Parathyroid adenoma (tissue), 2 donors: ENCODE results near the gene GTPBP6.

Experiments used
- H2AFZ ChIP-seq: fragments of 300-600 bp; sonication (generic); one replicate; pipeline ENCODE4 v1.7.0; 2017; ENCODE audit warnings: antibody characterized with exemption, mild to moderate bottlenecking
- H3K27ac ChIP-seq: fragments of 300-600 bp; sonication (generic); one replicate; pipeline ENCODE4 v1.7.0; 2017
- H3K27me3 ChIP-seq: fragments of 300-600 bp; sonication (generic); one replicate; pipeline ENCODE4 v1.7.0; 2017; ENCODE audit warnings: low read length; ENCODE audit not compliant: control insufficient read depth, insufficient read depth
- H3K36me3 ChIP-seq: fragments of 300-600 bp; sonication (generic); one replicate; pipeline ENCODE4 v1.7.0; 2017; ENCODE audit warnings: low read length; ENCODE audit not compliant: control insufficient read depth, insufficient read depth
- H3K4me1 ChIP-seq: fragments of 300-600 bp; sonication (generic); one replicate; pipeline ENCODE4 v1.7.0; 2017; ENCODE audit warnings: control low read depth
- H3K4me2 ChIP-seq: fragments of 300-600 bp; sonication (generic); one replicate; pipeline ENCODE4 v1.7.0; 2017; ENCODE audit warnings: low read length
- H3K4me3 ChIP-seq: fragments of 300-600 bp; sonication (generic); one replicate; pipeline ENCODE4 v1.7.0; 2017; ENCODE audit warnings: low read depth, low read length
- H3K79me2 ChIP-seq: fragments of 300-600 bp; sonication (generic); one replicate; pipeline ENCODE4 v1.7.0; 2017; ENCODE audit warnings: control low read depth
- H3K9ac ChIP-seq: fragments of 300-600 bp; sonication (generic); one replicate; pipeline ENCODE4 v1.7.0; 2017; ENCODE audit warnings: mild to moderate bottlenecking
- H3K9me3 ChIP-seq: fragments of 300-600 bp; sonication (generic); one replicate; pipeline ENCODE4 v1.7.0; 2017; ENCODE audit warnings: low read length; ENCODE audit not compliant: control insufficient read depth
- CTCF ChIP-seq: fragments of 300-600 bp; sonication (generic); IDR thresholded peaks from one replicate; pipeline ENCODE4 v1.7.0; 2017; ENCODE audit warnings: antibody characterized with exemption, mild to moderate bottlenecking
- donor health status: primary hyperparathyroidism.

GTPBP6 gene

GRCh38 chrX:276581-277201 is 41.9 kb downstream of the GTPBP6 start:
- no peaks in the 10 kb centered on the region for H3K79me2 ChIP-seq
- H3K4me3 ChIP-seq, result peak overlapping the region; percentile 69
- peak overlapping the region; percentile 87 for H3K4me2 ChIP-seq
- H3K9ac ChIP-seq, result no peak overlapping the region
- no peak overlapping the region for H3K27ac ChIP-seq
- H3K4me1 ChIP-seq, result no peaks in the 10 kb centered on the region
- H3K9me3 ChIP-seq, result no peaks in the 10 kb centered on the region
- no peaks in the 10 kb centered on the region for H3K36me3 ChIP-seq
- TF ChIP-seq CTCF, result no peak
- H2AFZ ChIP-seq, result peak overlapping the region; percentile 75
- no peaks in the 10 kb centered on the region for H3K27me3 ChIP-seq

DNA sequence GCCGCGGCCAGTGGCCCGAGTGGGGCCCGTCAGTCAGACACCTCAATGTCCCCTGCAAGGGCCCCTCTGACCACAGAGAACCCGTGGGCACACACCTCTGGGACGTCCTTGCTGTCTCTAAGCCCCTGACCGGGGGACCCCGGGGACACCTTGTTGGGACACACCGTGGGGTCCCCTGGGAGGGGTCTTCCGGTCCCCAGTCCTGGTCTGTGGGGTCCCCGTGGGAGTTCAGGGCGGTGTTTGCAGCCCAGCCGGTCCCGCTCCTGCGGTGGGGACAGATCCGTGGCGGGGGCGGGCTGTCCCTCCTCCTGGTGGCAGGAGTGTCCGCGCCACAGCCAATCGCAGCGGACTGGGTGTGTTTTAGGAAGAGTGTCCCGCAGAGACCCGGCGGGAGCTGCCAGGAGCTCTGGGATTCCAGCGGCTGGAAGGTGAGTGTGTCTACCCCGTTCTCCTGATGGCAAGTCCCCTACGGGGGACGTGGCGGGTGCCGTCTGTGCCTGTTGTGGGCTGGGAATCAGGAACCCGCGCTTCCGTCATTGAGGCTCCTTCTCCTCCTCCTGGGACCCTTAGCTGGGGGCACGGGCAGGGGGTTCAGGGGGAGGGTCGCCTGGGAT is 42.5 kb downstream of the GTPBP6 start:
- Histone ChIP-seq H3K4me1 (no peaks in the 10 kb centered on the region), H3K79me2 (no peaks in the 10 kb centered on the region), H3K27ac (no peak overlapping the region), H3K9ac (no peak overlapping the region), H3K9me3 (no peaks in the 10 kb centered on the region), H3K4me2 (peak overlapping the region; percentile 87), H3K4me3 (peak overlapping the region; percentile 69), H2AFZ (peak overlapping the region; percentile 75), H3K27me3 (no peaks in the 10 kb centered on the region), H3K36me3 (no peaks in the 10 kb centered on the region)
- no peak for TF ChIP-seq CTCF

GRCh38 chrX:275476-275966 is 43.1 kb downstream of the GTPBP6 start:
- peak overlapping the region; percentile 87 for H3K4me2 ChIP-seq
- H3K27me3 ChIP-seq, result no peaks in the 10 kb centered on the region
- peak overlapping the region; percentile 69 for H3K4me3 ChIP-seq
- H3K36me3 ChIP-seq, result no peaks in the 10 kb centered on the region
- H3K9me3 ChIP-seq, result no peaks in the 10 kb centered on the region
- H2AFZ ChIP-seq, result peak overlapping the region; percentile 75
- H3K79me2 ChIP-seq, result no peaks in the 10 kb centered on the region
- TF ChIP-seq CTCF, result no peak
- H3K27ac ChIP-seq, result no peak overlapping the region
- no peak overlapping the region for H3K9ac ChIP-seq
- H3K4me1 ChIP-seq, result no peaks in the 10 kb centered on the region

DNA sequence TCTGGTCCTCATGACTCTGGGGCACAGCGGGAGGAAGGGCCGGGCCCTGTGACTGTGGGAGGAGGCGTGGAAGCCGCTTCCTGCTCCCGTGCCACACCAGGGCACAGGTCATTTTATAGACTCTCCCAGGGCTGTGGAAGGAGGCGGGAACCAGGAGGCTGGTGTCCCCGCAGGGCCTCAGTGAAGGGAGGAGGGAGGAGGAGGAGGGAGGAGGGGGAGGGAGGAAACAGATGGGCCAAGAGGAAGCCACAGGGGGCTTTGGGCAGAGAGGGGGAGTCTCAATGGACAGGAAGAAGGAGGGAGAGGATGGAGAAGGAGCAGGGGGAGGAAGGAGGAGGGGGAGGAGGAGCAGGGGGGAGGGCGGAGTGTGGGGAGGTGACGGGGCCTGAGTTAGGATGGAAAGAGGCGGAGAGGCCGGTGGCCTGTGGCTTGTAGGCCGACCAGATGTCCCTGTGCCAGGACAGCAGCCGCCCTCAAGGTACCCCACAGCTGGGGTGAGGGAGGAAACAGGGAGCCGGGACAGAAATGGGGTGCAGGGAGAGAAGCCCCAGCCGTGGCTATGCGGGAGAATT is 43.6 kb downstream of the GTPBP6 start:
- H3K9me3 ChIP-seq, result no peaks in the 10 kb centered on the region
- H2AFZ ChIP-seq, result no peak overlapping the region
- no peak overlapping the region for H3K4me3 ChIP-seq
- no peaks in the 10 kb centered on the region for H3K79me2 ChIP-seq
- no peak for TF ChIP-seq CTCF
- H3K4me2 ChIP-seq, result no peak overlapping the region
- H3K27ac ChIP-seq, result no peak overlapping the region
- no peaks in the 10 kb centered on the region for H3K27me3 ChIP-seq
- H3K36me3 ChIP-seq, result no peaks in the 10 kb centered on the region
- no peak overlapping the region for H3K9ac ChIP-seq
- H3K4me1 ChIP-seq, result no peaks in the 10 kb centered on the region
